ENCODE results near the gene KLK5. TPM values are rescaled to one million over a fixed set of nuclear protein-coding genes. Genes with fewer than 3 reads are reported as not detected.
A peak's percentile ranks its signal among the peaks of the same experiment; 100 is the strongest.

KLK5 gene, protein sequence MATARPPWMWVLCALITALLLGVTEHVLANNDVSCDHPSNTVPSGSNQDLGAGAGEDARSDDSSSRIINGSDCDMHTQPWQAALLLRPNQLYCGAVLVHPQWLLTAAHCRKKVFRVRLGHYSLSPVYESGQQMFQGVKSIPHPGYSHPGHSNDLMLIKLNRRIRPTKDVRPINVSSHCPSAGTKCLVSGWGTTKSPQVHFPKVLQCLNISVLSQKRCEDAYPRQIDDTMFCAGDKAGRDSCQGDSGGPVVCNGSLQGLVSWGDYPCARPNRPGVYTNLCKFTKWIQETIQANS
- 0.66 to 1.0 TPM (median 0.69 TPM) in 3 replicates for total RNA-seq (2021)
- Bru-seq, nascent RNA: percentile 15 among the genes with signal in this experiment
- long read RNA-seq, experiment 1, partial matches to known transcripts: 1 of 2 reads
- long read RNA-seq, experiment 1, other reads (novel, unspliced or antisense): 0 of 2 reads
- long read RNA-seq, experiment 2, partial matches to known transcripts: 1 of 2 reads
- long read RNA-seq, experiment 2, other reads (novel, unspliced or antisense): 0 of 2 reads
- long read RNA-seq, experiment 3, partial matches to known transcripts: 0 of 2 reads
- long read RNA-seq, experiment 3, other reads (novel, unspliced or antisense): 1 of 2 reads

DNA sequence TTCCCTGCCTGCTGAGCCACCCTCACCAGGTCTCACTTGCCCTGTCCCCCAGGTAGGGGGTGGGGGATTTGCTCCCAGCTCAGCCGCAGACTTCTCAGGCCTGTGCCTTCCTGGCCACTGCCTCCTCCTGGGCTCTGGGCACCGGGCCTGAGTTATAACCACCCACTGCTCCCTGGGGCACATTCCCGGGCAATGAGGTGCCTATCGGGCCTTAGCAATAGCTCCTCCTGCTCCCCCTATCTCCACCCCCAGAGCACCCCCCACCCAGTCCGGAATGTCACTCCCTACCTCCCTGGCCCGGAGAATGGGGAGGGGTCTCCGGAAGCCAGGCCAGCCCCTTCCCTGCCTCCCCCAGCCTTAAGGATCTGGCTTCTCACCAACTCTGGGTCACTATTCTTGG lies at the start of gene KLK5:
TSS of gene KLK5 (minus strand) at position 129 of the 400 bp plus-strand sequence. CDS start 381 bp downstream, outside the sequence.
- peaks cover 13% of the 10 kb centered on the region for H3K4me1 Mint-ChIP-seq
- CTCF ChIA-PET: interaction anchor here (0.6 to 1.6 kb wide), 2 partner anchors 31 to 144 kb away, joined by 3 to 4 read pairs; no protein-coding TSS in a partner anchor
- H3K9me3 Mint-ChIP-seq: peaks cover 4% of the 10 kb centered on the region; the same call in 1 of the 2 replicates
- peak within 1 kb of the TSS; percentile 50; the same call in 1 of the 2 replicates for H3K27ac Mint-ChIP-seq
- DNase-seq (ENCODE audit: low spot score): peak; percentile 21
- no peaks in the 10 kb centered on the region for H3K36me3 Mint-ChIP-seq
- ATAC-seq: peak; percentile 67
- TF ChIP-seq, protein P1, sequence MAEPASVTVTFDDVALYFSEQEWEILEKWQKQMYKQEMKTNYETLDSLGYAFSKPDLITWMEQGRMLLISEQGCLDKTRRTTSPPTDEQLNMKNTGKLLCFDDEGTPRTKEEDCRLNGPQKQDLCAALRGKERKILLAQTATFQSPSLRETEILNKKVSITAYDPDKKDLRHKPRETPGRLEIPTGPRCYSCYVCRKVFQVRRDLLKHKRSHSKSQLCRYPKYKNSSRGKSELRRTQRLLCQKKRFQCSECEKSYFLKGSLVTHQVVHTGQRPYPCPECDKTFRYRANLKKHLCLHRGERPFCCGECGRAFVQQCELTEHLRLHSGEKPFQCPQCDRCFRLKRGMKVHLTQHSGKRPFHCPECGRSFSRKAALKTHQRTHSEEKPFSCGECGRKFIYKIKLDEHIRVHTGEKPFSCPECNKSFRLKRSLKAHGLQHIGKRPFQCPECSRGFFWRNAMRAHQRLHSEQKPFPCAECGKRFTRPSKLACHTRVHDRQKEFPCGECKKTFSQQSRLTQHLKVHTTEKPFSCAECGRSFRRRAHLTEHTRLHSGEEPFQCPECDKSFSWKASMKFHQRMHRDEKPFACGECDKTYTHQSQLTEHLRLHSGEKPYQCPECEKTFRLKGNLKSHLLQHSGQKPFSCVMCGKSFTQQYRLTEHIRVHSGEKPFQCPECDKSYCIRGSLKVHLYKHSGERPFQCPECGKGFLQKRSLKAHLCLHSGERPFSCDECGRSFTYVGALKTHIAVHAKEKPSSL (CRISPR knock-in tag; conservative IDR thresholded peaks at IDR 0.05): no peak
- no peak for TF ChIP-seq NR3C1 (CRISPR knock-in tag; conservative IDR thresholded peaks at IDR 0.05; ENCODE audit: low read depth)
- TF ChIP-seq, protein P2, sequence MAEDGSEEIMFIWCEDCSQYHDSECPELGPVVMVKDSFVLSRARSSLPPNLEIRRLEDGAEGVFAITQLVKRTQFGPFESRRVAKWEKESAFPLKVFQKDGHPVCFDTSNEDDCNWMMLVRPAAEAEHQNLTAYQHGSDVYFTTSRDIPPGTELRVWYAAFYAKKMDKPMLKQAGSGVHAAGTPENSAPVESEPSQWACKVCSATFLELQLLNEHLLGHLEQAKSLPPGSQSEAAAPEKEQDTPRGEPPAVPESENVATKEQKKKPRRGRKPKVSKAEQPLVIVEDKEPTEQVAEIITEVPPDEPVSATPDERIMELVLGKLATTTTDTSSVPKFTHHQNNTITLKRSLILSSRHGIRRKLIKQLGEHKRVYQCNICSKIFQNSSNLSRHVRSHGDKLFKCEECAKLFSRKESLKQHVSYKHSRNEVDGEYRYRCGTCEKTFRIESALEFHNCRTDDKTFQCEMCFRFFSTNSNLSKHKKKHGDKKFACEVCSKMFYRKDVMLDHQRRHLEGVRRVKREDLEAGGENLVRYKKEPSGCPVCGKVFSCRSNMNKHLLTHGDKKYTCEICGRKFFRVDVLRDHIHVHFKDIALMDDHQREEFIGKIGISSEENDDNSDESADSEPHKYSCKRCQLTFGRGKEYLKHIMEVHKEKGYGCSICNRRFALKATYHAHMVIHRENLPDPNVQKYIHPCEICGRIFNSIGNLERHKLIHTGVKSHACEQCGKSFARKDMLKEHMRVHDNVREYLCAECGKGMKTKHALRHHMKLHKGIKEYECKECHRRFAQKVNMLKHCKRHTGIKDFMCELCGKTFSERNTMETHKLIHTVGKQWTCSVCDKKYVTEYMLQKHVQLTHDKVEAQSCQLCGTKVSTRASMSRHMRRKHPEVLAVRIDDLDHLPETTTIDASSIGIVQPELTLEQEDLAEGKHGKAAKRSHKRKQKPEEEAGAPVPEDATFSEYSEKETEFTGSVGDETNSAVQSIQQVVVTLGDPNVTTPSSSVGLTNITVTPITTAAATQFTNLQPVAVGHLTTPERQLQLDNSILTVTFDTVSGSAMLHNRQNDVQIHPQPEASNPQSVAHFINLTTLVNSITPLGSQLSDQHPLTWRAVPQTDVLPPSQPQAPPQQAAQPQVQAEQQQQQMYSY (CRISPR knock-in tag; IDR thresholded peaks at IDR 0.05): no peak
- no peak for TF ChIP-seq ZNF396 (CRISPR knock-in tag; IDR thresholded peaks at IDR 0.05; ENCODE audit: borderline replicate concordance)
- no peak for TF ChIP-seq FOXP1 (CRISPR knock-in tag; IDR thresholded peaks at IDR 0.05; ENCODE audit: borderline replicate concordance)
- no peak for TF ChIP-seq NFE2L1 (CRISPR knock-in tag; IDR thresholded peaks at IDR 0.05)
- TF ChIP-seq ZNF317 (CRISPR knock-in tag; IDR thresholded peaks at IDR 0.05; ENCODE audit: borderline replicate concordance, low read depth): no peak
- no peak for TF ChIP-seq CBFB (CRISPR knock-in tag; IDR thresholded peaks at IDR 0.05; ENCODE audit: low read depth)
- TF ChIP-seq, protein P3, sequence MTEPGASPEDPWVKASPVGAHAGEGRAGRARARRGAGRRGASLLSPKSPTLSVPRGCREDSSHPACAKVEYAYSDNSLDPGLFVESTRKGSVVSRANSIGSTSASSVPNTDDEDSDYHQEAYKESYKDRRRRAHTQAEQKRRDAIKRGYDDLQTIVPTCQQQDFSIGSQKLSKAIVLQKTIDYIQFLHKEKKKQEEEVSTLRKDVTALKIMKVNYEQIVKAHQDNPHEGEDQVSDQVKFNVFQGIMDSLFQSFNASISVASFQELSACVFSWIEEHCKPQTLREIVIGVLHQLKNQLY (CRISPR knock-in tag; IDR thresholded peaks at IDR 0.05): no peak
- TF ChIP-seq GTF2I (CRISPR knock-in tag; conservative IDR thresholded peaks at IDR 0.05): no peak
- no peak for TF ChIP-seq ZBTB21 (CRISPR knock-in tag; IDR thresholded peaks at IDR 0.05; ENCODE audit: borderline replicate concordance)
- no peak for TF ChIP-seq JUN (CRISPR knock-in tag; IDR thresholded peaks at IDR 0.05)
- TF ChIP-seq, protein P4, sequence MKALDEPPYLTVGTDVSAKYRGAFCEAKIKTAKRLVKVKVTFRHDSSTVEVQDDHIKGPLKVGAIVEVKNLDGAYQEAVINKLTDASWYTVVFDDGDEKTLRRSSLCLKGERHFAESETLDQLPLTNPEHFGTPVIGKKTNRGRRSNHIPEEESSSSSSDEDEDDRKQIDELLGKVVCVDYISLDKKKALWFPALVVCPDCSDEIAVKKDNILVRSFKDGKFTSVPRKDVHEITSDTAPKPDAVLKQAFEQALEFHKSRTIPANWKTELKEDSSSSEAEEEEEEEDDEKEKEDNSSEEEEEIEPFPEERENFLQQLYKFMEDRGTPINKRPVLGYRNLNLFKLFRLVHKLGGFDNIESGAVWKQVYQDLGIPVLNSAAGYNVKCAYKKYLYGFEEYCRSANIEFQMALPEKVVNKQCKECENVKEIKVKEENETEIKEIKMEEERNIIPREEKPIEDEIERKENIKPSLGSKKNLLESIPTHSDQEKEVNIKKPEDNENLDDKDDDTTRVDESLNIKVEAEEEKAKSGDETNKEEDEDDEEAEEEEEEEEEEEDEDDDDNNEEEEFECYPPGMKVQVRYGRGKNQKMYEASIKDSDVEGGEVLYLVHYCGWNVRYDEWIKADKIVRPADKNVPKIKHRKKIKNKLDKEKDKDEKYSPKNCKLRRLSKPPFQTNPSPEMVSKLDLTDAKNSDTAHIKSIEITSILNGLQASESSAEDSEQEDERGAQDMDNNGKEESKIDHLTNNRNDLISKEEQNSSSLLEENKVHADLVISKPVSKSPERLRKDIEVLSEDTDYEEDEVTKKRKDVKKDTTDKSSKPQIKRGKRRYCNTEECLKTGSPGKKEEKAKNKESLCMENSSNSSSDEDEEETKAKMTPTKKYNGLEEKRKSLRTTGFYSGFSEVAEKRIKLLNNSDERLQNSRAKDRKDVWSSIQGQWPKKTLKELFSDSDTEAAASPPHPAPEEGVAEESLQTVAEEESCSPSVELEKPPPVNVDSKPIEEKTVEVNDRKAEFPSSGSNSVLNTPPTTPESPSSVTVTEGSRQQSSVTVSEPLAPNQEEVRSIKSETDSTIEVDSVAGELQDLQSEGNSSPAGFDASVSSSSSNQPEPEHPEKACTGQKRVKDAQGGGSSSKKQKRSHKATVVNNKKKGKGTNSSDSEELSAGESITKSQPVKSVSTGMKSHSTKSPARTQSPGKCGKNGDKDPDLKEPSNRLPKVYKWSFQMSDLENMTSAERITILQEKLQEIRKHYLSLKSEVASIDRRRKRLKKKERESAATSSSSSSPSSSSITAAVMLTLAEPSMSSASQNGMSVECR (CRISPR knock-in tag; IDR thresholded peaks at IDR 0.05; ENCODE audit: borderline replicate concordance): no peak
- TF ChIP-seq, protein P5, sequence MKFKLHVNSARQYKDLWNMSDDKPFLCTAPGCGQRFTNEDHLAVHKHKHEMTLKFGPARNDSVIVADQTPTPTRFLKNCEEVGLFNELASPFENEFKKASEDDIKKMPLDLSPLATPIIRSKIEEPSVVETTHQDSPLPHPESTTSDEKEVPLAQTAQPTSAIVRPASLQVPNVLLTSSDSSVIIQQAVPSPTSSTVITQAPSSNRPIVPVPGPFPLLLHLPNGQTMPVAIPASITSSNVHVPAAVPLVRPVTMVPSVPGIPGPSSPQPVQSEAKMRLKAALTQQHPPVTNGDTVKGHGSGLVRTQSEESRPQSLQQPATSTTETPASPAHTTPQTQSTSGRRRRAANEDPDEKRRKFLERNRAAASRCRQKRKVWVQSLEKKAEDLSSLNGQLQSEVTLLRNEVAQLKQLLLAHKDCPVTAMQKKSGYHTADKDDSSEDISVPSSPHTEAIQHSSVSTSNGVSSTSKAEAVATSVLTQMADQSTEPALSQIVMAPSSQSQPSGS (CRISPR knock-in tag; IDR thresholded peaks at IDR 0.05; ENCODE audit: borderline replicate concordance, low read depth): no peak
- TF ChIP-seq, protein P6, sequence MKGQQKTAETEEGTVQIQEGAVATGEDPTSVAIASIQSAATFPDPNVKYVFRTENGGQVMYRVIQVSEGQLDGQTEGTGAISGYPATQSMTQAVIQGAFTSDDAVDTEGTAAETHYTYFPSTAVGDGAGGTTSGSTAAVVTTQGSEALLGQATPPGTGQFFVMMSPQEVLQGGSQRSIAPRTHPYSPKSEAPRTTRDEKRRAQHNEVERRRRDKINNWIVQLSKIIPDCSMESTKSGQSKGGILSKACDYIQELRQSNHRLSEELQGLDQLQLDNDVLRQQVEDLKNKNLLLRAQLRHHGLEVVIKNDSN (CRISPR knock-in tag; IDR thresholded peaks at IDR 0.05): no peak
- TF ChIP-seq ZNF138 (CRISPR knock-in tag; conservative IDR thresholded peaks at IDR 0.05): no peak
- no peak for TF ChIP-seq ZNF423 (CRISPR knock-in tag; IDR thresholded peaks at IDR 0.05)
- TF ChIP-seq MXD4 (CRISPR knock-in tag; IDR thresholded peaks at IDR 0.05; ENCODE audit: borderline replicate concordance): no peak
- TF ChIP-seq, protein P7, sequence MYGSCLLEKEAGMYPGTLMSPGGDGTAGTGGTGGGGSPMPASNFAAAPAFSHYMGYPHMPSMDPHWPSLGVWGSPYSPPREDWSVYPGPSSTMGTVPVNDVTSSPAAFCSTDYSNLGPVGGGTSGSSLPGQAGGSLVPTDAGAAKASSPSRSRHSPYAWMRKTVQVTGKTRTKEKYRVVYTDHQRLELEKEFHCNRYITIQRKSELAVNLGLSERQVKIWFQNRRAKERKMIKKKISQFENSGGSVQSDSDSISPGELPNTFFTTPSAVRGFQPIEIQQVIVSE (CRISPR knock-in tag; IDR thresholded peaks at IDR 0.05; ENCODE audit: borderline replicate concordance): no peak
- H3K27me3 Mint-ChIP-seq (ENCODE audit: low read depth): peaks cover 10% of the 10 kb centered on the region; the same call in 1 of the 2 replicates
- POLR2A ChIA-PET: no interaction called here
- H3K4me3 Mint-ChIP-seq: no peak within 1 kb of the TSS
